B cell (primary cell): ENCODE measurements around the gene RPUSD3. TPM values are rescaled to one million over a fixed set of nuclear protein-coding genes. Genes with fewer than 3 reads are reported as not detected.
A peak's percentile ranks its signal among the peaks of the same experiment; 100 is the strongest.
"Not testable (repeated sequence)": the region's sequence is repeated elsewhere in the genome, so short reads cannot be mapped to it uniquely, and the experiment has no call there.

ENCODE experiments used
- ATAC-seq: fragments of 200-7000 bp; cut with Tn5 transposase; one replicate; pipeline ENCODE4 v1.10.0; 2021; ENCODE audit warnings: low read depth, mild to moderate bottlenecking, moderate number of reproducible peaks, moderate library complexity
- CTCF ChIA-PET: fragments of 350-600 bp; sonication (Branson Sonifier 250); formaldehyde crosslinking; loops from one replicate; lab custom pipeline; 2021; ENCODE audit warnings: antibody characterized with exemption, inconsistent platforms; lab: Charles Lee
- POLR2A ChIA-PET: fragments of 350-600 bp; sonication (Branson Sonifier 250); formaldehyde crosslinking; loops from one replicate; lab custom pipeline; 2021; ENCODE audit warnings: antibody characterized with exemption; lab: Charles Lee
- DNase-seq: peaks from one replicate; pipeline ENCODE4 v3.0.0; 2013
- H2AFZ ChIP-seq: 2 replicates; pipeline ENCODE4 v1.6.1; 2012; ENCODE audit warnings: mild to moderate bottlenecking, low read depth, low read length; ENCODE audit not compliant: insufficient read depth, poor library complexity, severe bottlenecking
- H3K27ac ChIP-seq, 2 donors: 1 replicate in 1 of 2; 2 replicates in 1 of 2; pipeline ENCODE4 v1.5.1; 2012 to 2013; ENCODE audit warnings: low read length in 2 of 2, mild to moderate bottlenecking in 2 of 2, moderate library complexity in 1 of 2
- H3K27me3 ChIP-seq, 4 experiments: fragments of 200-600 bp in 1 of 4; sonication (generic) in 1 of 4; replicated peaks in 1 of 4; 1 replicate in 2 of 4; 2 replicates in 2 of 4; pipeline versions ENCODE4 v1.6.1 to v1.7.0; 2013 to 2016; ENCODE audit warnings: low read length in 3 of 4, mild to moderate bottlenecking in 2 of 4, mixed read lengths in 1 of 4, moderate library complexity in 1 of 4; ENCODE audit not compliant: insufficient read depth in 4 of 4, control insufficient read depth in 3 of 4; ENCODE audit errors: control extremely low read depth in 1 of 4
- H3K36me3 ChIP-seq, 2 experiments: replicated peaks in 1 of 2; 1 replicate in 1 of 2; 2 replicates in 1 of 2; pipeline versions ENCODE4 v1.6.1 to v1.7.1; 2013; ENCODE audit warnings: low read length in 1 of 2; ENCODE audit not compliant: insufficient read depth in 2 of 2, control insufficient read depth in 1 of 2; ENCODE audit errors: control extremely low read depth in 1 of 2, extremely low read depth in 1 of 2
- H3K4me1 ChIP-seq, 2 donors: fragments of 200-600 bp in 1 of 2; sonication (generic) in 1 of 2; 1 replicate in 1 of 2; 2 replicates in 1 of 2; pipeline versions ENCODE4 v1.5.1 to v1.6.1; 2013 to 2017; ENCODE audit warnings: low read length in 2 of 2; ENCODE audit not compliant: control insufficient read depth in 2 of 2, insufficient read depth in 2 of 2
- H3K4me2 ChIP-seq: replicated peaks from 2 replicates; pipeline ENCODE3; 2012; ENCODE audit warnings: mild to moderate bottlenecking, low read depth, low read length; ENCODE audit not compliant: poor library complexity, severe bottlenecking
- H3K4me3 ChIP-seq, 5 experiments: fragments of 200-600 bp in 1 of 5; sonication (generic) in 1 of 5; 1 replicate in 3 of 5; 2 replicates in 2 of 5; pipeline versions ENCODE4 v1.5.1 to v1.7.0; 2011 to 2016; ENCODE audit warnings: low read length in 4 of 5, mild to moderate bottlenecking in 4 of 5, low read depth in 2 of 5, control low read depth in 1 of 5, moderate library complexity in 1 of 5; ENCODE audit not compliant: insufficient read depth in 1 of 5; ENCODE audit errors: control extremely low read depth in 1 of 5, extremely low read depth in 1 of 5
- H3K79me2 ChIP-seq: fragments of 200-600 bp; sonication (generic); one replicate; pipeline ENCODE4 v1.6.0; 2016; ENCODE audit warnings: low read length; ENCODE audit not compliant: control insufficient read depth, insufficient read depth
- H3K9ac ChIP-seq: fragments of 200-600 bp; sonication (generic); 2 replicates; pipeline ENCODE4 v1.6.1; 2017; ENCODE audit warnings: mild to moderate bottlenecking, low read length, moderate library complexity
- H3K9me3 ChIP-seq, 3 donors: one replicate each; pipeline versions ENCODE4 v1.6.1 to v1.7.1; 2013; ENCODE audit warnings: low read length in 2 of 3; ENCODE audit not compliant: control insufficient read depth in 2 of 3, insufficient read depth in 1 of 3; ENCODE audit errors: control extremely low read depth in 1 of 3
- H4K20me1 ChIP-seq: 2 replicates; pipeline ENCODE4 v1.6.0; 2012; ENCODE audit warnings: mild to moderate bottlenecking, low read length; ENCODE audit not compliant: insufficient read depth, control insufficient read depth, poor library complexity, severe bottlenecking
- H3K27ac Mint-ChIP-seq: one replicate; pipeline ENCODE4 v1.8.0; 2021; ENCODE audit warnings: mixed read lengths
- H3K27me3 Mint-ChIP-seq: one replicate; pipeline ENCODE4 v1.8.0; 2021; ENCODE audit warnings: mixed read lengths
- H3K4me1 Mint-ChIP-seq: one replicate; pipeline ENCODE4 v1.8.0; 2021; ENCODE audit warnings: mixed read lengths
- H3K4me3 Mint-ChIP-seq: one replicate; pipeline ENCODE4 v1.8.0; 2021; ENCODE audit warnings: mixed read lengths
- H3K9me3 Mint-ChIP-seq: one replicate; pipeline ENCODE4 v1.8.0; 2022; ENCODE audit warnings: mixed read lengths; ENCODE audit not compliant: insufficient read depth
- CTCF ChIP-seq: fragments of 200-600 bp; IDR thresholded peaks from one replicate; pipeline ENCODE4 v1.8.0; 2022; ENCODE audit warnings: antibody characterized with exemption, mild to moderate bottlenecking
- WGBS: methylation state at CpG from one replicate; pipeline ENCODE4 v1.1.5; 2013; ENCODE audit warnings: missing lambda C conversion rate; ENCODE audit not compliant: insufficient coverage; 5-methylcytosine and 5-hydroxymethylcytosine counted together
- intact Hi-C: fragments of 100-400 bp; cut with micrococcal nuclease; formaldehyde crosslinking; loops from one replicate; pipeline ENCODE4 v1.10.0; 2022
- polyA plus RNA-seq: library from polyadenylated mRNA; depleted of rRNA; stranded (reverse); fragments of >200 nt; gene quantifications from 2 replicates; pipeline ENCODE4 v1.2.3, GENCODE V29; 2012
- total RNA-seq, 2 donors: library from RNA; stranded (reverse); fragments of 120-200 nt in 1 of 2; gene quantifications; 1 replicate in 1 of 2; 2 replicates in 1 of 2; pipeline versions ENCODE4 v1.2.3 to v1.2.4, GENCODE V29; 2013 to 2022

Gene RPUSD3
- total and polyA plus RNA-seq, 2 donors (not counting 1 experiment from before 2014, with no cell fraction given), result 57.0 to 60.7 TPM

- DNase-seq, result peak; percentile 40
- H4K20me1 ChIP-seq, H3K9me3 ChIP-seq, H3K4me1 ChIP-seq, H3K79me2 ChIP-seq, H3K4me1 Mint-ChIP-seq, H3K4me3 Mint-ChIP-seq, H3K4me2 ChIP-seq, H3K9me3 Mint-ChIP-seq, H3K27ac Mint-ChIP-seq, H3K4me3 ChIP-seq, H3K27me3 ChIP-seq, H3K27me3 Mint-ChIP-seq, H3K36me3 ChIP-seq, intact Hi-C loops, H3K9ac ChIP-seq, H3K27ac ChIP-seq, ATAC-seq, H2AFZ ChIP-seq, POLR2A ChIA-PET: not testable (repeated sequence)
- CTCF ChIA-PET, result interaction anchor here (1.2 to 1.3 kb wide), 2 partner anchors 56 to 66 kb away, joined by 4 read pairs; partner anchors contain the start of genes ARPC4 and TADA3
- WGBS, result no CpG with 5 or more reads among the region's 4 CpGs
- TF ChIP-seq CTCF, result peak; percentile 75
Measured at GRCh38 chr3:9848860-9849259, 5.1 kb upstream of the RPUSD3 start.

- ATAC-seq, H3K9me3 ChIP-seq, intact Hi-C loops, H3K27me3 ChIP-seq, POLR2A ChIA-PET, H3K4me2 ChIP-seq, H3K36me3 ChIP-seq, H3K4me3 ChIP-seq, DNase-seq, H2AFZ ChIP-seq, H3K27me3 Mint-ChIP-seq, CTCF ChIA-PET, H3K27ac ChIP-seq, H4K20me1 ChIP-seq, H3K9ac ChIP-seq, H3K9me3 Mint-ChIP-seq, H3K4me1 ChIP-seq, H3K4me3 Mint-ChIP-seq, H3K27ac Mint-ChIP-seq: not testable (repeated sequence)
- H3K4me1 Mint-ChIP-seq, result peaks cover 11% of the 10 kb centered on the region
- 100% methylated on average over 1 of the region's 9 CpGs for WGBS
- peaks cover 13% of the 10 kb centered on the region for H3K79me2 ChIP-seq
Measured at GRCh38 chr3:9847870-9848269, 4.1 kb upstream of the RPUSD3 start.
